SK-N-SH (cell line): Measurements from ENCODE around the gene CELSR1. TPM values are rescaled to one million over a fixed set of nuclear protein-coding genes. Genes with fewer than 3 reads are reported as not detected.

Experiments
- CTCF ChIA-PET: fragments of 300-600, 350-600 bp; formaldehyde crosslinking; extraction: SDS; loops from one replicate; lab custom pipeline; 2021; lab: Yijun Ruan, JAX
- POLR2A ChIA-PET: fragments of 350-600 bp; sonication (Branson Sonifier 250); formaldehyde crosslinking; extraction: SDS; loops from one replicate; lab custom pipeline; 2020; ENCODE audit warnings: antibody characterized with exemption, inconsistent platforms; lab: Yijun Ruan, JAX
- DNase-seq: peaks from one replicate; pipeline ENCODE4 v3.0.0; 2012
- H2AFZ ChIP-seq: fragments of 200-600 bp; sonication (generic); 2 replicates; pipeline ENCODE4 v1.8.1; 2016; ENCODE audit warnings: antibody characterized with exemption, mild to moderate bottlenecking, low read depth
- H3F3A ChIP-seq: fragments of 200-600 bp; sonication (generic); replicated peaks from 2 replicates; pipeline ENCODE3; 2016; ENCODE audit warnings: antibody characterized with exemption, mild to moderate bottlenecking; ENCODE audit not compliant: insufficient read depth
- H3K27ac ChIP-seq, 2 experiments: fragments of 200-500 bp in 1 of 2; fragments of 200-600 bp in 1 of 2; sonication (Bioruptor generic) in 1 of 2; sonication (generic), shearing (Covaris generic) in 1 of 2; 2 replicates each; pipeline versions ENCODE4 v1.5.1 to v1.6.1; 2014 to 2016; ENCODE audit warnings: low read depth in 2 of 2, inconsistent platforms in 1 of 2, low read length in 1 of 2, mild to moderate bottlenecking in 1 of 2, mixed read lengths in 1 of 2
- H3K27me3 ChIP-seq: fragments of 200-600 bp; sonication (generic), shearing (Covaris generic); 2 replicates; pipeline ENCODE4 v1.6.1; 2016; ENCODE audit warnings: mixed run types; ENCODE audit not compliant: insufficient read depth
- H3K36me3 ChIP-seq, 2 experiments: fragments of 200-500 bp in 1 of 2; fragments of 200-600 bp in 1 of 2; sonication (Bioruptor generic) in 1 of 2; sonication (generic) in 1 of 2; replicated peaks in 1 of 2; 2 replicates each; pipeline versions ENCODE3 to v1.5.1; 2014 to 2016; ENCODE audit warnings: low read length in 1 of 2, mild to moderate bottlenecking in 1 of 2; ENCODE audit not compliant: insufficient read depth in 2 of 2, control insufficient read depth in 1 of 2
- H3K4me1 ChIP-seq, 2 experiments: fragments of 200-500 bp in 1 of 2; fragments of 200-600 bp in 1 of 2; sonication (Bioruptor generic) in 1 of 2; sonication (generic), shearing (Covaris generic) in 1 of 2; 2 replicates each; pipeline versions ENCODE4 v1.5.1 to v1.6.1; 2014 to 2016; ENCODE audit warnings: low read depth in 1 of 2, low read length in 1 of 2, mixed run types in 1 of 2; ENCODE audit not compliant: insufficient read depth in 2 of 2, control insufficient read depth in 1 of 2
- H3K4me2 ChIP-seq: fragments of 200-600 bp; sonication (generic), shearing (Covaris generic); 2 replicates; pipeline ENCODE4 v1.6.1; 2017; ENCODE audit warnings: mixed run types
- H3K4me3 ChIP-seq, 2 experiments: fragments of 200-500 bp in 1 of 2; fragments of 200-600 bp in 1 of 2; sonication (Bioruptor generic) in 1 of 2; sonication (generic), shearing (Covaris generic) in 1 of 2; 2 replicates each; pipeline versions ENCODE4 v1.5.1 to v1.8.1; 2014 to 2016; ENCODE audit warnings: low read depth in 2 of 2, inconsistent platforms in 1 of 2, low read length in 1 of 2, mild to moderate bottlenecking in 1 of 2, mixed read lengths in 1 of 2, moderate library complexity in 1 of 2
- H3K79me2 ChIP-seq: fragments of 200-600 bp; sonication (generic); 2 replicates; pipeline ENCODE4 v1.8.1; 2017; ENCODE audit warnings: mild to moderate bottlenecking; ENCODE audit not compliant: insufficient read depth
- H3K9ac ChIP-seq: fragments of 200-600 bp; sonication (generic); 2 replicates; pipeline ENCODE4 v1.6.1; 2017; ENCODE audit warnings: mixed run types
- H3K9me2 ChIP-seq: fragments of 200-600 bp; sonication (generic); 2 replicates; pipeline ENCODE4 v1.6.1; 2017; ENCODE audit warnings: mixed run types
- H3K9me3 ChIP-seq: fragments of 200-600 bp; sonication (generic); 2 replicates; pipeline ENCODE4 v1.6.1; 2017; ENCODE audit warnings: mixed run types, mild to moderate bottlenecking, moderate library complexity
- H4K20me1 ChIP-seq: fragments of 200-600 bp; sonication (generic); 2 replicates; pipeline ENCODE4 v1.6.1; 2017; ENCODE audit warnings: mild to moderate bottlenecking, mixed run types; ENCODE audit not compliant: insufficient read depth
- ELF1 ChIP-seq: IDR thresholded peaks from 2 replicates; pipeline ENCODE4 v1.4.0; 2012
- FOSL2 ChIP-seq: IDR thresholded peaks from 2 replicates; pipeline ENCODE4 v1.4.0; 2012; ENCODE audit warnings: low read depth, mild to moderate bottlenecking, moderate library complexity, borderline replicate concordance
- FOXJ3 ChIP-seq: sonication (generic); formaldehyde crosslinking; IDR thresholded peaks from 2 replicates; pipeline ENCODE4 v1.5.1; 2020; ENCODE audit warnings: mild to moderate bottlenecking, missing genetic modification reagents
- GABPA ChIP-seq: IDR thresholded peaks from 2 replicates; pipeline ENCODE4 v1.4.0; 2012; ENCODE audit warnings: low read depth, mild to moderate bottlenecking
- IRF3 ChIP-seq: fragments of 150-350 bp; IDR thresholded peaks from 2 replicates; pipeline ENCODE4 v1.6.1; 2016; ENCODE audit warnings: mild to moderate bottlenecking, low read depth, low read length
- MEF2A ChIP-seq: IDR thresholded peaks from 2 replicates; pipeline ENCODE4 v1.4.0; 2012; ENCODE audit warnings: low read depth, borderline replicate concordance
- MXI1 ChIP-seq: IDR thresholded peaks from 2 replicates; pipeline ENCODE4 v1.6.1; 2012; ENCODE audit warnings: mild to moderate bottlenecking, low read depth, low read length, improper control_type of control experiment
- NFIC ChIP-seq: IDR thresholded peaks from 2 replicates; pipeline ENCODE4 v1.4.0; 2012; ENCODE audit warnings: borderline replicate concordance
- POLR2AphosphoS5 ChIP-seq: IDR thresholded peaks from 2 replicates; pipeline ENCODE4 v1.6.1; 2012; ENCODE audit warnings: low read depth, low read length
- RCOR1 ChIP-seq: fragments of 150-350 bp; IDR thresholded peaks from 2 replicates; pipeline ENCODE4 v1.6.1; 2017; ENCODE audit warnings: antibody characterized with exemption, low read length
- TCF12 ChIP-seq: IDR thresholded peaks from 2 replicates; pipeline ENCODE4 v1.4.0; 2012
- TEAD4 ChIP-seq: IDR thresholded peaks from 2 replicates; pipeline ENCODE4 v1.4.0; 2012; ENCODE audit warnings: mild to moderate bottlenecking, borderline replicate concordance; ENCODE audit not compliant: insufficient read depth
- ZBTB33 ChIP-seq: IDR thresholded peaks from 2 replicates; pipeline ENCODE4 v1.4.0; 2012; ENCODE audit warnings: low read depth, borderline replicate concordance
- WGBS: methylation state at CpG from one replicate; pipeline ENCODE4 v1.1.6; 2017; ENCODE audit warnings: low lambda C conversion rate; 5-methylcytosine and 5-hydroxymethylcytosine counted together
- polyA plus RNA-seq, 3 experiments: library from polyadenylated mRNA; depleted of rRNA; stranded (reverse); fragments of >200 nt; gene quantifications; 2 replicates each; pipeline ENCODE4 v1.2.3, GENCODE V29; 2012
- TF ChIP-seq, protein P1 (sequence below): fragments of 200-600 bp; sonication (generic); IDR thresholded peaks from 2 replicates; pipeline ENCODE4 v1.6.1; 2017; ENCODE audit warnings: antibody characterized with exemption, mild to moderate bottlenecking, moderate library complexity

The CELSR1 gene
- polyA plus RNA-seq, 1 of the 3 experiments (the other 2 are of a cell fraction), result 5.0 TPM

DNA sequence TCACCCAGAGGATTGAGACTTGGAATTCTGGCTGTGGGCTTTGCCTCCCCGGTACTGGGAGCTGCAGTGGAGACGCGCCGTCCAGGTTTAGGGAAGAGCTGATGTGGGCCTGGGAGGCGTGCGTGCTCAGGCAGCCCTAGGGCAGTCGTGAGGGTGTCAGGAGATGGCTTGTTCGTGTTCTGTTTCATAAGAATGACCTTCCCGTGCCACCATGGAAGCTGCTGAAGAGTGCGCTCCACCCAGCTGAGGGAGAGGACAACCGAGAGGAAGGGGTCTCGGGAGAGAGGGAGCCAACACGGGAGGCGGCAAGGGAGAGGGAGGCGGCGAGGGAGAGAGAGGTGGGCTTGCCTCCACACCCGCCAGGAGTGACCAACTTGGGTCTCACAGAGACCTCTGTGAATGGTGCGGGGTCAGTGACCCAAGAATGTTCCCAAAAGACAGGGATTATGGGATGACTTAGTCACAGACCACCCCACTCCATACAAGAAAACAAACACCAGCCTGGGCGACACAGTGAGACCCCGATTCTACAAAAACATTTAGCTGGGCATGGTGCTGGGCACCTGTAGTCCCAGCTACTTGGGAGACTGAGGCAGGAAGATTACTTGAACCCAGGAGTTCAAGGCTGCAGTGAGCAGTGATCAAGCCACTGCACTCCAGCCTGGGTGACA is 216.6 kb downstream of the CELSR1 start:
- Histone ChIP-seq H3F3A (no peaks in the 10 kb centered on the region), H3K27ac (no peak overlapping the region), H3K4me3 (no peak overlapping the region), H3K9me2 (no peaks in the 10 kb centered on the region), H3K36me3 (peaks cover 5 to 18% of the 10 kb centered on the region in 2 experiments), H3K9me3 (no peaks in the 10 kb centered on the region), H2AFZ (no peak overlapping the region), H3K79me2 (peaks cover 49% of the 10 kb centered on the region), H3K4me1 (no peaks in the 10 kb centered on the region), H4K20me1 (no peaks in the 10 kb centered on the region), H3K9ac (no peak overlapping the region), H3K27me3 (no peaks in the 10 kb centered on the region), H3K4me2 (no peak overlapping the region)
- ChIA-PET POLR2A (interaction anchor here (0.6 kb wide), 1 partner anchor 177 kb away, joined by 3 read pairs; no protein-coding TSS in a partner anchor), CTCF (interaction anchor here (0.8 to 1.4 kb wide), 3 partner anchors 199 to 326 kb away, joined by 3 to 5 read pairs (median 4); no protein-coding TSS in a partner anchor)
- no peak for TF ChIP-seq NFIC
- no peak for TF ChIP-seq RCOR1
- TF ChIP-seq FOXJ3 (CRISPR knock-in tag), result no peak
- TF ChIP-seq, protein P1, sequence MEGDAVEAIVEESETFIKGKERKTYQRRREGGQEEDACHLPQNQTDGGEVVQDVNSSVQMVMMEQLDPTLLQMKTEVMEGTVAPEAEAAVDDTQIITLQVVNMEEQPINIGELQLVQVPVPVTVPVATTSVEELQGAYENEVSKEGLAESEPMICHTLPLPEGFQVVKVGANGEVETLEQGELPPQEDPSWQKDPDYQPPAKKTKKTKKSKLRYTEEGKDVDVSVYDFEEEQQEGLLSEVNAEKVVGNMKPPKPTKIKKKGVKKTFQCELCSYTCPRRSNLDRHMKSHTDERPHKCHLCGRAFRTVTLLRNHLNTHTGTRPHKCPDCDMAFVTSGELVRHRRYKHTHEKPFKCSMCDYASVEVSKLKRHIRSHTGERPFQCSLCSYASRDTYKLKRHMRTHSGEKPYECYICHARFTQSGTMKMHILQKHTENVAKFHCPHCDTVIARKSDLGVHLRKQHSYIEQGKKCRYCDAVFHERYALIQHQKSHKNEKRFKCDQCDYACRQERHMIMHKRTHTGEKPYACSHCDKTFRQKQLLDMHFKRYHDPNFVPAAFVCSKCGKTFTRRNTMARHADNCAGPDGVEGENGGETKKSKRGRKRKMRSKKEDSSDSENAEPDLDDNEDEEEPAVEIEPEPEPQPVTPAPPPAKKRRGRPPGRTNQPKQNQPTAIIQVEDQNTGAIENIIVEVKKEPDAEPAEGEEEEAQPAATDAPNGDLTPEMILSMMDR, result no peak
- TF ChIP-seq ELF1, result no peak
- TF ChIP-seq FOSL2, result no peak
- no peak for TF ChIP-seq GABPA
- TF ChIP-seq TCF12, result no peak
- no peak for TF ChIP-seq ZBTB33
- TF ChIP-seq TEAD4, result no peak
- no peak for TF ChIP-seq POLR2AphosphoS5
- no peak for TF ChIP-seq MXI1
- no peak for TF ChIP-seq MEF2A
- no peak for TF ChIP-seq IRF3
- 95% methylated on average over 17 of the region's 20 CpGs for WGBS
- no peak for DNase-seq
